ENCODE measurements around the gene ATXN1.
"Not testable (repeated sequence)": the region's sequence is repeated elsewhere in the genome, so short reads cannot be mapped to it uniquely, and the experiment has no call there.

DNA sequence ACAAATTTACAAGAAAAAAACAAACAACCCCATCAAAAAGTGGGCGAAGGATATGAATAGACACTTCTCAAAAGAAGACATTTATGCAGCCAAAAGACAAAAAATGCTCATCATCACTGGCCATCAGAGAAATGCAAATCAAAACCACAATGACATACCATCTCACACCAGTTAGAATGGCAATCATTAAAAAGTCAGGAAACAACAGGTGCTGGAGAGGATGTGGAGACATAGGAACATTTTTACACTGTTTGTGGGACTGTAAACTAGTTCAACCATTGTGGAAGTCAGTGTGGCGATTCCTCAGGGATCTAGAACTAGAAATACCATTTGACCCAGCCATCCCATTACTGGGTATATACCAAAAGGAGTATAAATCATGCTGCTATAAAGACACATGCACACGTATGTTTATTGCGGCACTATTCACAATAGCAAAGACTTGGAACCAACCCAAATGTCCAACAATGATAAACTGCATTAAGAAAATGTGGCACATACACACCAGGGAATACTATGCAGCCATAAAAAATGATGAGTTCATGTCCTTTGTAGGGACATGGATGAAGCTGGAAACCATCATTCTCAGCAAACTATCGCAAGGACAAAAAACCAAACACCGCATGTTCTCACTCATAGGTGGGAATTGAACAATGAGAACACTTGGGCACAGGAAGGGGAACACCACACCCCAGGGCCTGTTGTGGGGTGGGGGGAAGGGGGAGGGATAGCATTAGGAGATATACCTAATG is 58.5 kb downstream of the ATXN1 start:
- TF ChIP-seq CTCF (conservative IDR thresholded peaks at IDR 0.05; ENCODE audit: low read depth, low read length); EZH2 (IDR thresholded peaks at IDR 0.05; ENCODE audit: borderline replicate concordance, low read depth, low read length, poor library complexity, severe bottlenecking): not testable (repeated sequence)
